Common myeloid progenitor, CD34-positive (primary cell): ENCODE data around the gene MFAP2.

Experiments
- CTCF ChIA-PET: fragments of 350-600 bp; sonication (Branson Sonifier 250); formaldehyde crosslinking; loops from one replicate; lab custom pipeline; 2021; ENCODE audit warnings: antibody characterized with exemption; lab: Charles Lee
- POLR2A ChIA-PET: fragments of 350-600 bp; sonication (Branson Sonifier 250); formaldehyde crosslinking; loops from one replicate; lab custom pipeline; 2021; ENCODE audit warnings: antibody characterized with exemption; lab: Charles Lee
- DNase-seq, 3 donors: peaks; one replicate each; pipeline versions ENCODE4 v3.0.0 to v3.0.0-alpha.2; 2013
- H3K27ac ChIP-seq, 2 experiments: 1 replicate in 1 of 2; 2 replicates in 1 of 2; pipeline ENCODE4 v1.7.0; 2013; ENCODE audit warnings: inconsistent platforms in 2 of 2, low read length in 2 of 2, mild to moderate bottlenecking in 2 of 2, low read depth in 1 of 2, moderate library complexity in 1 of 2; ENCODE audit not compliant: severe bottlenecking in 2 of 2, insufficient read depth in 1 of 2, poor library complexity in 1 of 2
- H3K27me3 ChIP-seq, 5 experiments: replicated peaks in 2 of 5; 1 replicate in 3 of 5; 2 replicates in 2 of 5; pipeline versions ENCODE4 v1.6.1 to v1.7.0; 2013; ENCODE audit warnings: low read length in 4 of 5, mild to moderate bottlenecking in 2 of 5, moderate library complexity in 2 of 5, inconsistent platforms in 1 of 5; ENCODE audit not compliant: insufficient read depth in 5 of 5, control insufficient read depth in 4 of 5
- H3K36me3 ChIP-seq, 4 experiments: 1 replicate in 2 of 4; 2 replicates in 2 of 4; pipeline versions ENCODE4 v1.6.1 to v1.7.0; 2013; ENCODE audit warnings: low read length in 3 of 4, control low read depth in 1 of 4, mild to moderate bottlenecking in 1 of 4; ENCODE audit not compliant: control insufficient read depth in 4 of 4, insufficient read depth in 4 of 4
- H3K4me1 ChIP-seq, 4 experiments: 1 replicate in 3 of 4; 2 replicates in 1 of 4; pipeline versions ENCODE4 v1.6.1 to v1.7.1; 2013; ENCODE audit warnings: low read length in 3 of 4, mild to moderate bottlenecking in 3 of 4, control low read depth in 1 of 4, inconsistent platforms in 1 of 4, moderate library complexity in 1 of 4; ENCODE audit not compliant: control insufficient read depth in 4 of 4, insufficient read depth in 4 of 4; ENCODE audit errors: control extremely low read depth in 1 of 4
- H3K4me3 ChIP-seq, 7 experiments: 1 replicate in 4 of 7; 2 replicates in 3 of 7; pipeline versions ENCODE4 v1.5.1 to v1.7.0; 2013; ENCODE audit warnings: mild to moderate bottlenecking in 7 of 7, low read length in 6 of 7, moderate library complexity in 6 of 7, inconsistent platforms in 2 of 7, low read depth in 2 of 7, control low read depth in 1 of 7; ENCODE audit not compliant: insufficient read depth in 4 of 7, control insufficient read depth in 1 of 7; ENCODE audit errors: extremely low read depth in 1 of 7
- H3K9me3 ChIP-seq, 5 experiments: 1 replicate in 4 of 5; 2 replicates in 1 of 5; pipeline versions ENCODE4 v1.6.1 to v1.7.1; 2013; ENCODE audit warnings: low read length in 4 of 5, mild to moderate bottlenecking in 2 of 5, inconsistent platforms in 1 of 5, low read depth in 1 of 5, moderate library complexity in 1 of 5; ENCODE audit not compliant: control insufficient read depth in 4 of 5, insufficient read depth in 2 of 5; ENCODE audit errors: control extremely low read depth in 1 of 5
- WGBS: methylation state at CpG from one replicate; pipeline ENCODE4 v1.1.5; 2013; ENCODE audit not compliant: insufficient coverage; 5-methylcytosine and 5-hydroxymethylcytosine counted together

Gene MFAP2

GRCh38 chr1:17001760-17002523 lies 21.5 kb upstream of the MFAP2 start:
- POLR2A ChIA-PET = interaction anchor here (0.8 to 1.3 kb wide), 2 partner anchors 8 to 12 kb away, joined by 3 to 4 read pairs; no protein-coding TSS in a partner anchor
- CTCF ChIA-PET = interaction anchor here (0.7 to 4.1 kb wide), 5 partner anchors 9 to 42 kb away, joined by 3 to 24 read pairs (median 4); partner anchors contain the start of gene ATP13A2
- WGBS = 97% methylated on average over 15 of the region's 19 CpGs
- peaks cover 3 to 65% (median 46%) of the 10 kb centered on the region in 4 experiments for H3K36me3 ChIP-seq
- no peak overlapping the region for H3K4me3 ChIP-seq
- DNase-seq = no peak
- H3K27ac ChIP-seq = no peak overlapping the region
- no peaks in the 10 kb centered on the region for H3K27me3 ChIP-seq
- no peaks in the 10 kb centered on the region for H3K9me3 ChIP-seq
- no peaks in the 10 kb centered on the region for H3K4me1 ChIP-seq

- WGBS = 90% methylated on average over 5 of the region's 8 CpGs
- ChIA-PET CTCF (interaction anchor here (1.0 to 1.9 kb wide), 4 partner anchors 10 to 33 kb away, joined by 3 to 10 read pairs (median 5); no protein-coding TSS in a partner anchor), POLR2A (no interaction called here)
- Histone ChIP-seq H3K27me3 (no peaks in the 10 kb centered on the region), H3K36me3 (peaks cover 3 to 69% (median 53%) of the 10 kb centered on the region in 4 experiments), H3K4me1 (no peaks in the 10 kb centered on the region), H3K9me3 (no peaks in the 10 kb centered on the region), H3K4me3 (no peak overlapping the region), H3K27ac (no peak overlapping the region)
- no peak for DNase-seq
Observed at GRCh38 chr1:16999863-17000262, 19.4 kb upstream of the MFAP2 start.

- Histone ChIP-seq H3K4me3 (no peak overlapping the region), H3K27ac (no peak overlapping the region), H3K36me3 (peaks cover 0 to 61% (median 43%) of the 10 kb centered on the region in 4 experiments), H3K27me3 (no peaks in the 10 kb centered on the region), H3K4me1 (no peaks in the 10 kb centered on the region), H3K9me3 (no peaks in the 10 kb centered on the region)
- DNase-seq = no peak
- POLR2A ChIA-PET = no interaction called here
- CTCF ChIA-PET = interaction anchor here (1.0 kb wide), 1 partner anchor 39 kb away, joined by 3 read pairs; no protein-coding TSS in a partner anchor
- 98% methylated on average over 6 of the region's 10 CpGs for WGBS
Observed at GRCh38 chr1:16998589-16998988, 18.2 kb upstream of the MFAP2 start.

GRCh38 chr1:16996845-16997244 lies 16.4 kb upstream of the MFAP2 start:
- H3K4me1 ChIP-seq = no peaks in the 10 kb centered on the region
- no peak for DNase-seq
- H3K27ac ChIP-seq = no peak overlapping the region
- POLR2A ChIA-PET = no interaction called here
- H3K36me3 ChIP-seq = peaks cover 2 to 59% (median 33%) of the 10 kb centered on the region in 4 experiments
- CTCF ChIA-PET = no interaction called here
- no peaks in the 10 kb centered on the region for H3K9me3 ChIP-seq
- H3K27me3 ChIP-seq = no peaks in the 10 kb centered on the region
- no peak overlapping the region for H3K4me3 ChIP-seq
- WGBS = 98% methylated on average over 13 of the region's 14 CpGs

GRCh38 chr1:16993521-16994038 lies 13.2 kb upstream of the MFAP2 start:
- Histone ChIP-seq H3K4me1 (no peaks in the 10 kb centered on the region), H3K27me3 (no peaks in the 10 kb centered on the region), H3K4me3 (no peak overlapping the region), H3K27ac (no peak overlapping the region), H3K9me3 (no peaks in the 10 kb centered on the region), H3K36me3 (peaks cover 4 to 66% (median 32%) of the 10 kb centered on the region in 4 experiments)
- POLR2A ChIA-PET = no interaction called here
- DNase-seq = no peak
- WGBS = 91% methylated on average over 13 of the region's 15 CpGs
- CTCF ChIA-PET = no interaction called here

- no peaks in the 10 kb centered on the region for H3K4me1 ChIP-seq
- no peak overlapping the region for H3K27ac ChIP-seq
- H3K4me3 ChIP-seq = no peak overlapping the region
- H3K27me3 ChIP-seq = no peaks in the 10 kb centered on the region
- CTCF ChIA-PET = interaction anchor here (1.3 kb wide), 1 partner anchor 13 kb away, joined by 4 read pairs; no protein-coding TSS in a partner anchor
- peaks cover 7 to 66% (median 34%) of the 10 kb centered on the region in 4 experiments for H3K36me3 ChIP-seq
- no peaks in the 10 kb centered on the region for H3K9me3 ChIP-seq
- POLR2A ChIA-PET = interaction anchor here (1.0 to 1.3 kb wide), 2 partner anchors 12 to 17 kb away, joined by 3 to 5 read pairs; partner anchors contain the start of gene MFAP2
- 100% methylated on average over 8 of the region's 9 CpGs for WGBS
- DNase-seq = no peak
Observed at GRCh38 chr1:16992675-16993074, 12.3 kb upstream of the MFAP2 start.

- H3K4me1 ChIP-seq = no peaks in the 10 kb centered on the region
- H3K4me3 ChIP-seq = no peak overlapping the region
- 95% methylated on average over 11 of the region's 12 CpGs for WGBS
- no peaks in the 10 kb centered on the region for H3K9me3 ChIP-seq
- H3K27me3 ChIP-seq = no peaks in the 10 kb centered on the region
- no peak for DNase-seq
- CTCF ChIA-PET = interaction anchor here (1.3 kb wide), 1 partner anchor 13 kb away, joined by 4 read pairs; no protein-coding TSS in a partner anchor
- peaks cover 7 to 70% (median 39%) of the 10 kb centered on the region in 4 experiments for H3K36me3 ChIP-seq
- POLR2A ChIA-PET = interaction anchor here (1.0 to 1.3 kb wide), 2 partner anchors 11 to 17 kb away, joined by 3 to 5 read pairs; partner anchors contain the start of gene MFAP2
- no peak overlapping the region for H3K27ac ChIP-seq
Observed at GRCh38 chr1:16992102-16992501, 11.7 kb upstream of the MFAP2 start.
